ENCODE data around the gene ESF1. TPM values are rescaled to one million over a fixed set of nuclear protein-coding genes. Genes with fewer than 3 reads are reported as not detected.

ESF1 gene
- total and polyA plus RNA-seq, 9 of the 15 experiments (the other 6 are each of a cell fraction or from before 2014, with no cell fraction given): 7.0 to 30.4 (median 18.6) TPM

DNA sequence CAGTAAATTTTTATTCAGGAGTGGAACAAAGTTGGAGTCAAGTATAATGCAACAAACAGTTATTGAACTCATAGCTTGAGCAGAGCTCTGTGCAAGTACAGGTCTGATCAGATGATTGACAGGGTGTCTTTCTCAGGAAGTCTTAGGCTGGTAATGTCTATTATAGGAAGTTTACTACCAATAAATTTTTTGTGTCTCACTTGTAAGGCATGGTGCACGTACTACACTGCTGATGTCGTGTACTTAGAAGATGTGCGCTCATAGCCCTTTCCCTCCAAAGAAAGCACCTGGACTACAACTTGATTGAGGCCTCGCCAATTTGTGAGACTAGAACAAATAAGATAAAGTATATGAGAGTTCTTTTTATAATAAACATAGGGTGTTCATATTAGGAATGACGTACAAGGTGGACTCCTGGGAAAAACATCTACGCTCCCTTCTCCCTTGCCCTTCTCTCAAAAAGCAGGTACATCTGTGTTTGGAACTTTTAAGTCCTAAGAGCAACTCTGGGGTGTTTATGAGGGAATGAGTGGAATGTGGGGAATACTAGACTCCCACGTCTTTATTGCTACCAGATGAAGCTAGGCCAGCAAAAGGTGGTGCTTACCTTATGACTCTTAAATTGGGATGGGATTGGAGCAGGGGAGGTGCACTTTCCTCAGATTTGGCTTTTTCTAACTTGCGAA lies 1.6 kb upstream of the ESF1 start (continued):
- TF ChIP-seq, protein P1, sequence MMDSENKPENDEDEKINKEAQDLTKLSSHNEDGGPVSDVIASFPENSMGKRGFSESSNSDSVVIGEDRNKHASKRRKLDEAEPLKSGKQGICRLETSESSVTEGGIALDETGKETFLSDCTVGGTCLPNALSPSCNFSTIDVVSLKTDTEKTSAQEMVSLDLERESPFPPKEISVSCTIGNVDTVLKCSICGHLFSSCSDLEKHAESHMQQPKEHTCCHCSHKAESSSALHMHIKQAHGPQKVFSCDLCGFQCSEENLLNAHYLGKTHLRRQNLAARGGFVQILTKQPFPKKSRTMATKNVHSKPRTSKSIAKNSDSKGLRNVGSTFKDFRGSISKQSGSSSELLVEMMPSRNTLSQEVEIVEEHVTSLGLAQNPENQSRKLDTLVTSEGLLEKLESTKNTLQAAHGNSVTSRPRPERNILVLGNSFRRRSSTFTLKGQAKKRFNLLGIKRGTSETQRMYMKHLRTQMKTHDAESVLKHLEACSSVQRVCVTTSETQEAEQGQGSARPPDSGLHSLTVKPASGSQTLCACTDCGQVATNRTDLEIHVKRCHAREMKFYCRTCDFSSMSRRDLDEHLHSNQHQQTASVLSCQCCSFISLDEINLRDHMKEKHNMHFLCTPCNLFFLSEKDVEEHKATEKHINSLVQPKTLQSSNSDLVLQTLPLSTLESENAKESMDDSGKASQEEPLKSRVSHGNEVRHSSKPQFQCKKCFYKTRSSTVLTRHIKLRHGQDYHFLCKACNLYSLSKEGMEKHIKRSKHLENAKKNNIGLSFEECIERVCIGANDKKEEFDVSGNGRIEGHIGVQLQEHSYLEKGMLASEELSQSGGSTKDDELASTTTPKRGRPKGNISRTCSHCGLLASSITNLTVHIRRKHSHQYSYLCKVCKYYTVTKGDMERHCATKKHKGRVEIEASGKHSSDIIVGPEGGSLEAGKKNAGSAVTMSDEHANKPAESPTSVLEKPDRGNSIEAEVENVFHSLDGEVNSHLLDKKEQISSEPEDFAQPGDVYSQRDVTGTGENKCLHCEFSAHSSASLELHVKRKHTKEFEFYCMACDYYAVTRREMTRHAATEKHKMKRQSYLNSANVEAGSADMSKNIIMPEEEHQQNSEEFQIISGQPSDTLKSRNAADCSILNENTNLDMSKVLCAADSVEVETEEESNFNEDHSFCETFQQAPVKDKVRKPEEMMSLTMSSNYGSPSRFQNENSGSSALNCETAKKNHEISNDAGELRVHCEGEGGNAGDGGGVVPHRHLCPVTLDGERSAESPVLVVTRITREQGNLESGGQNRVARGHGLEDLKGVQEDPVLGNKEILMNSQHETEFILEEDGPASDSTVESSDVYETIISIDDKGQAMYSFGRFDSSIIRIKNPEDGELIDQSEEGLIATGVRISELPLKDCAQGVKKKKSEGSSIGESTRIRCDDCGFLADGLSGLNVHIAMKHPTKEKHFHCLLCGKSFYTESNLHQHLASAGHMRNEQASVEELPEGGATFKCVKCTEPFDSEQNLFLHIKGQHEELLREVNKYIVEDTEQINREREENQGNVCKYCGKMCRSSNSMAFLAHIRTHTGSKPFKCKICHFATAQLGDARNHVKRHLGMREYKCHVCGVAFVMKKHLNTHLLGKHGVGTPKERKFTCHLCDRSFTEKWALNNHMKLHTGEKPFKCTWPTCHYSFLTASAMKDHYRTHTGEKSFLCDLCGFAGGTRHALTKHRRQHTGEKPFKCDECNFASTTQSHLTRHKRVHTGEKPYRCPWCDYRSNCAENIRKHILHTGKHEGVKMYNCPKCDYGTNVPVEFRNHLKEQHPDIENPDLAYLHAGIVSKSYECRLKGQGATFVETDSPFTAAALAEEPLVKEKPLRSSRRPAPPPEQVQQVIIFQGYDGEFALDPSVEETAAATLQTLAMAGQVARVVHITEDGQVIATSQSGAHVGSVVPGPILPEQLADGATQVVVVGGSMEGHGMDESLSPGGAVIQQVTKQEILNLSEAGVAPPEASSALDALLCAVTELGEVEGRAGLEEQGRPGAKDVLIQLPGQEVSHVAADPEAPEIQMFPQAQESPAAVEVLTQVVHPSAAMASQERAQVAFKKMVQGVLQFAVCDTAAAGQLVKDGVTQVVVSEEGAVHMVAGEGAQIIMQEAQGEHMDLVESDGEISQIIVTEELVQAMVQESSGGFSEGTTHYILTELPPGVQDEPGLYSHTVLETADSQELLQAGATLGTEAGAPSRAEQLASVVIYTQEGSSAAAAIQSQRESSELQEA (IDR thresholded peaks at IDR 0.05; ENCODE audit: low read depth): no peak
- TF ChIP-seq, protein P2, sequence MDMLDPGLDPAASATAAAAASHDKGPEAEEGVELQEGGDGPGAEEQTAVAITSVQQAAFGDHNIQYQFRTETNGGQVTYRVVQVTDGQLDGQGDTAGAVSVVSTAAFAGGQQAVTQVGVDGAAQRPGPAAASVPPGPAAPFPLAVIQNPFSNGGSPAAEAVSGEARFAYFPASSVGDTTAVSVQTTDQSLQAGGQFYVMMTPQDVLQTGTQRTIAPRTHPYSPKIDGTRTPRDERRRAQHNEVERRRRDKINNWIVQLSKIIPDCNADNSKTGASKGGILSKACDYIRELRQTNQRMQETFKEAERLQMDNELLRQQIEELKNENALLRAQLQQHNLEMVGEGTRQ (CRISPR knock-in tag; IDR thresholded peaks at IDR 0.05): no peak
- TF ChIP-seq SMARCA5 (IDR thresholded peaks at IDR 0.05): no peak

Data from K562 (cell line).